H1 (cell line): ENCODE results near the gene OLFM1. TPM values are rescaled to one million over a fixed set of nuclear protein-coding genes. Genes with fewer than 3 reads are reported as not detected.

ENCODE experiments used
- BACH1 ChIP-seq: IDR thresholded peaks from 2 replicates; pipeline ENCODE4 v1.6.1; 2012; ENCODE audit warnings: low read length, improper control_type of control experiment
- CEBPB ChIP-seq: IDR thresholded peaks from 2 replicates; pipeline ENCODE4 v1.6.1; 2012; ENCODE audit warnings: low read depth, low read length
- FOSL1 ChIP-seq: IDR thresholded peaks from 2 replicates; pipeline ENCODE4 v1.6.1; 2011; ENCODE audit warnings: mild to moderate bottlenecking, low read depth, low read length, moderate library complexity; ENCODE audit not compliant: insufficient read depth
- GTF2F1 ChIP-seq: IDR thresholded peaks from 2 replicates; pipeline ENCODE4 v1.6.1; 2012; ENCODE audit warnings: low read depth, low read length, improper control_type of control experiment, borderline replicate concordance
- RAD21 ChIP-seq, 2 experiments: IDR thresholded peaks in 1 of 2; conservative IDR thresholded peaks in 1 of 2; 2 replicates each; pipeline ENCODE4 v1.6.1; 2011; ENCODE audit warnings: low read depth in 2 of 2, low read length in 2 of 2, improper control_type of control experiment in 1 of 2, inconsistent platforms in 1 of 2, mild to moderate bottlenecking in 1 of 2, moderate library complexity in 1 of 2
- TBP ChIP-seq: IDR thresholded peaks from 2 replicates; pipeline ENCODE4 v1.6.1; 2011; ENCODE audit warnings: low read depth, low read length, improper control_type of control experiment
- polyA plus RNA-seq, 7 experiments: library from polyadenylated mRNA; depleted of rRNA in 3 of 7; stranded (reverse) in 5 of 7; unstranded in 2 of 7; fragments of >200 nt in 5 of 7; fragments of 200-250 nt in 2 of 7; gene quantifications; 1 replicate in 5 of 7; 2 replicates in 1 of 7; 4 replicates in 1 of 7; pipeline versions ENCODE4 v1.2.1 to v1.2.3, GENCODE V29; 2011 to 2013; ENCODE audit warnings: missing spikeins in 2 of 7, mixed read lengths in 2 of 7
- total RNA-seq: library from RNA; stranded (reverse); fragmentation: NEBNext Ultra II Directional; extraction: Animal tissue kit (Norgen Biotek cat#: 25700); gene quantifications from 2 replicates; pipeline ENCODE4 v1.2.1, GENCODE V29; 2021
- TF ChIP-seq, protein P1 (sequence below): fragments of 300-600 bp; sonication (generic); IDR thresholded peaks from 2 replicates; pipeline ENCODE4 v1.7.1; 2012; ENCODE audit warnings: low read length, moderate library complexity, mild to moderate bottlenecking, inconsistent platforms; ENCODE audit not compliant: insufficient replicate concordance
- TF ChIP-seq, protein P2 (sequence below): IDR thresholded peaks from 2 replicates; pipeline ENCODE4 v1.6.1; 2012; ENCODE audit warnings: low read length, inconsistent platforms
- TF ChIP-seq, protein P3 (sequence below): IDR thresholded peaks from 2 replicates; pipeline ENCODE4 v1.6.1; 2011; ENCODE audit warnings: low read depth, mild to moderate bottlenecking, low read length; ENCODE audit not compliant: insufficient read depth

The OLFM1 gene
- total and polyA plus RNA-seq, 2 of the 8 experiments (the other 6 are each of a cell fraction or from before 2014, with no cell fraction given), result 53.0 to 53.4 TPM

DNA sequence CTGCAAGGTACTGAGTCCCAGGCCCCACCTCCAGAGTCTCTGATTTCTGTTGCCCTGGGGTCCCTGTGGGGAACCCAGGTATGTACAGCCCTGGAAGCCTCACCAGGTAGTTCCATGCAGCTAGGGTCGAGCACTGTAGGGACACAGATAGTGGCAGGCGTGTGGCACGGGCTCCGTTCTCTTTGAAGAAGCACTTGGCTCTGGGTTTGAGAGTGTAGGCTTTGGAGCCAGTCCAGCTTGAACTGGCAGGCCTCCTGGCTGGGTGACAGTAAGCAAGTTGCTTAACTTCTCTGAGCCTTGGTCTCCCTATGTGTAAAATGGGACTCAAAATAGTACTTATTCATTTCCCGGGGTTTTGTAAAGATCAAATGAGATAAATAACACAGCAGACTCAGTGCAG, 5.6 kb downstream of the OLFM1 start (continued):
- TF ChIP-seq, protein P1, sequence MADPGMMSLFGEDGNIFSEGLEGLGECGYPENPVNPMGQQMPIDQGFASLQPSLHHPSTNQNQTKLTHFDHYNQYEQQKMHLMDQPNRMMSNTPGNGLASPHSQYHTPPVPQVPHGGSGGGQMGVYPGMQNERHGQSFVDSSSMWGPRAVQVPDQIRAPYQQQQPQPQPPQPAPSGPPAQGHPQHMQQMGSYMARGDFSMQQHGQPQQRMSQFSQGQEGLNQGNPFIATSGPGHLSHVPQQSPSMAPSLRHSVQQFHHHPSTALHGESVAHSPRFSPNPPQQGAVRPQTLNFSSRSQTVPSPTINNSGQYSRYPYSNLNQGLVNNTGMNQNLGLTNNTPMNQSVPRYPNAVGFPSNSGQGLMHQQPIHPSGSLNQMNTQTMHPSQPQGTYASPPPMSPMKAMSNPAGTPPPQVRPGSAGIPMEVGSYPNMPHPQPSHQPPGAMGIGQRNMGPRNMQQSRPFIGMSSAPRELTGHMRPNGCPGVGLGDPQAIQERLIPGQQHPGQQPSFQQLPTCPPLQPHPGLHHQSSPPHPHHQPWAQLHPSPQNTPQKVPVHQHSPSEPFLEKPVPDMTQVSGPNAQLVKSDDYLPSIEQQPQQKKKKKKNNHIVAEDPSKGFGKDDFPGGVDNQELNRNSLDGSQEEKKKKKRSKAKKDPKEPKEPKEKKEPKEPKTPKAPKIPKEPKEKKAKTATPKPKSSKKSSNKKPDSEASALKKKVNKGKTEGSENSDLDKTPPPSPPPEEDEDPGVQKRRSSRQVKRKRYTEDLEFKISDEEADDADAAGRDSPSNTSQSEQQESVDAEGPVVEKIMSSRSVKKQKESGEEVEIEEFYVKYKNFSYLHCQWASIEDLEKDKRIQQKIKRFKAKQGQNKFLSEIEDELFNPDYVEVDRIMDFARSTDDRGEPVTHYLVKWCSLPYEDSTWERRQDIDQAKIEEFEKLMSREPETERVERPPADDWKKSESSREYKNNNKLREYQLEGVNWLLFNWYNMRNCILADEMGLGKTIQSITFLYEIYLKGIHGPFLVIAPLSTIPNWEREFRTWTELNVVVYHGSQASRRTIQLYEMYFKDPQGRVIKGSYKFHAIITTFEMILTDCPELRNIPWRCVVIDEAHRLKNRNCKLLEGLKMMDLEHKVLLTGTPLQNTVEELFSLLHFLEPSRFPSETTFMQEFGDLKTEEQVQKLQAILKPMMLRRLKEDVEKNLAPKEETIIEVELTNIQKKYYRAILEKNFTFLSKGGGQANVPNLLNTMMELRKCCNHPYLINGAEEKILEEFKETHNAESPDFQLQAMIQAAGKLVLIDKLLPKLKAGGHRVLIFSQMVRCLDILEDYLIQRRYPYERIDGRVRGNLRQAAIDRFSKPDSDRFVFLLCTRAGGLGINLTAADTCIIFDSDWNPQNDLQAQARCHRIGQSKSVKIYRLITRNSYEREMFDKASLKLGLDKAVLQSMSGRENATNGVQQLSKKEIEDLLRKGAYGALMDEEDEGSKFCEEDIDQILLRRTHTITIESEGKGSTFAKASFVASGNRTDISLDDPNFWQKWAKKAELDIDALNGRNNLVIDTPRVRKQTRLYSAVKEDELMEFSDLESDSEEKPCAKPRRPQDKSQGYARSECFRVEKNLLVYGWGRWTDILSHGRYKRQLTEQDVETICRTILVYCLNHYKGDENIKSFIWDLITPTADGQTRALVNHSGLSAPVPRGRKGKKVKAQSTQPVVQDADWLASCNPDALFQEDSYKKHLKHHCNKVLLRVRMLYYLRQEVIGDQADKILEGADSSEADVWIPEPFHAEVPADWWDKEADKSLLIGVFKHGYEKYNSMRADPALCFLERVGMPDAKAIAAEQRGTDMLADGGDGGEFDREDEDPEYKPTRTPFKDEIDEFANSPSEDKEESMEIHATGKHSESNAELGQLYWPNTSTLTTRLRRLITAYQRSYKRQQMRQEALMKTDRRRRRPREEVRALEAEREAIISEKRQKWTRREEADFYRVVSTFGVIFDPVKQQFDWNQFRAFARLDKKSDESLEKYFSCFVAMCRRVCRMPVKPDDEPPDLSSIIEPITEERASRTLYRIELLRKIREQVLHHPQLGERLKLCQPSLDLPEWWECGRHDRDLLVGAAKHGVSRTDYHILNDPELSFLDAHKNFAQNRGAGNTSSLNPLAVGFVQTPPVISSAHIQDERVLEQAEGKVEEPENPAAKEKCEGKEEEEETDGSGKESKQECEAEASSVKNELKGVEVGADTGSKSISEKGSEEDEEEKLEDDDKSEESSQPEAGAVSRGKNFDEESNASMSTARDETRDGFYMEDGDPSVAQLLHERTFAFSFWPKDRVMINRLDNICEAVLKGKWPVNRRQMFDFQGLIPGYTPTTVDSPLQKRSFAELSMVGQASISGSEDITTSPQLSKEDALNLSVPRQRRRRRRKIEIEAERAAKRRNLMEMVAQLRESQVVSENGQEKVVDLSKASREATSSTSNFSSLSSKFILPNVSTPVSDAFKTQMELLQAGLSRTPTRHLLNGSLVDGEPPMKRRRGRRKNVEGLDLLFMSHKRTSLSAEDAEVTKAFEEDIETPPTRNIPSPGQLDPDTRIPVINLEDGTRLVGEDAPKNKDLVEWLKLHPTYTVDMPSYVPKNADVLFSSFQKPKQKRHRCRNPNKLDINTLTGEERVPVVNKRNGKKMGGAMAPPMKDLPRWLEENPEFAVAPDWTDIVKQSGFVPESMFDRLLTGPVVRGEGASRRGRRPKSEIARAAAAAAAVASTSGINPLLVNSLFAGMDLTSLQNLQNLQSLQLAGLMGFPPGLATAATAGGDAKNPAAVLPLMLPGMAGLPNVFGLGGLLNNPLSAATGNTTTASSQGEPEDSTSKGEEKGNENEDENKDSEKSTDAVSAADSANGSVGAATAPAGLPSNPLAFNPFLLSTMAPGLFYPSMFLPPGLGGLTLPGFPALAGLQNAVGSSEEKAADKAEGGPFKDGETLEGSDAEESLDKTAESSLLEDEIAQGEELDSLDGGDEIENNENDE, result no peak
- no peak for TF ChIP-seq BACH1
- no peak for TF ChIP-seq GTF2F1
- TF ChIP-seq RAD21 (IDR thresholded peaks at IDR 0.05 in 1 of 2, conservative IDR thresholded peaks at IDR 0.05 in 1 of 2; ENCODE audit: low read depth in 2 of 2, low read length in 2 of 2), result no peak
- TF ChIP-seq, protein P2, sequence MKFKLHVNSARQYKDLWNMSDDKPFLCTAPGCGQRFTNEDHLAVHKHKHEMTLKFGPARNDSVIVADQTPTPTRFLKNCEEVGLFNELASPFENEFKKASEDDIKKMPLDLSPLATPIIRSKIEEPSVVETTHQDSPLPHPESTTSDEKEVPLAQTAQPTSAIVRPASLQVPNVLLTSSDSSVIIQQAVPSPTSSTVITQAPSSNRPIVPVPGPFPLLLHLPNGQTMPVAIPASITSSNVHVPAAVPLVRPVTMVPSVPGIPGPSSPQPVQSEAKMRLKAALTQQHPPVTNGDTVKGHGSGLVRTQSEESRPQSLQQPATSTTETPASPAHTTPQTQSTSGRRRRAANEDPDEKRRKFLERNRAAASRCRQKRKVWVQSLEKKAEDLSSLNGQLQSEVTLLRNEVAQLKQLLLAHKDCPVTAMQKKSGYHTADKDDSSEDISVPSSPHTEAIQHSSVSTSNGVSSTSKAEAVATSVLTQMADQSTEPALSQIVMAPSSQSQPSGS, result no peak
- no peak for TF ChIP-seq FOSL1
- TF ChIP-seq CEBPB, result no peak
- no peak for TF ChIP-seq TBP
- TF ChIP-seq, protein P3, sequence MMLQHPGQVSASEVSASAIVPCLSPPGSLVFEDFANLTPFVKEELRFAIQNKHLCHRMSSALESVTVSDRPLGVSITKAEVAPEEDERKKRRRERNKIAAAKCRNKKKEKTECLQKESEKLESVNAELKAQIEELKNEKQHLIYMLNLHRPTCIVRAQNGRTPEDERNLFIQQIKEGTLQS, result no peak
